ENCODE results near the gene TM4SF4.

The TM4SF4 gene

GRCh38 chr3:149536429-149536828, 61.9 kb downstream of the TM4SF4 start:
- Histone ChIP-seq H3F3A (ENCODE audit: insufficient read depth, low read length) (no peaks in the 10 kb centered on the region), H3K27ac (ENCODE audit: low read length) (no peak overlapping the region), H3K9me3 (replicated peaks; ENCODE audit: insufficient read depth, low read length) (no peaks in the 10 kb centered on the region), H4K20me1 (ENCODE audit: insufficient read depth, low read length) (no peaks in the 10 kb centered on the region), H3K9ac (ENCODE audit: low read length) (no peak overlapping the region), H3K4me3 (ENCODE audit: low read length) (no peak overlapping the region), H3K27me3 (replicated peaks; ENCODE audit: insufficient read depth, low read length) (no peaks in the 10 kb centered on the region), H3K36me3 (replicated peaks; ENCODE audit: insufficient read depth, low read length) (no peaks in the 10 kb centered on the region), H3K9me2 (replicated peaks; ENCODE audit: insufficient read depth, low read length) (no peaks in the 10 kb centered on the region), H3K4me1 (ENCODE audit: low read length) (peaks cover 16% of the 10 kb centered on the region), H2AFZ (ENCODE audit: low read length) (no peak overlapping the region), H3K4me2 (ENCODE audit: low read depth, low read length) (no peak overlapping the region), H3K79me2 (ENCODE audit: low read length) (no peaks in the 10 kb centered on the region)
- TF ChIP-seq EZH2phosphoT487 (IDR thresholded peaks at IDR 0.05; ENCODE audit: low read length) (no peak), EZH2 (optimal IDR thresholded peaks at IDR 0.05; ENCODE audit: low read depth, low read length) (no peak), CTCF (IDR thresholded peaks at IDR 0.05; ENCODE audit: low read length) (no peak)
- DNase-seq = no peak

GRCh38 chr3:149538371-149538770, 63.9 kb downstream of the TM4SF4 start:
- DNase-seq = no peak
- Histone ChIP-seq H3K27me3 (replicated peaks; ENCODE audit: insufficient read depth, low read length) (no peaks in the 10 kb centered on the region), H3K4me1 (ENCODE audit: low read length) (0 out of 2 replicates have a peak, but pooled peaks cover under 1% of the 10 kb centered on the region), H3K4me3 (ENCODE audit: low read length) (no peak overlapping the region), H4K20me1 (ENCODE audit: insufficient read depth, low read length) (no peaks in the 10 kb centered on the region), H3K36me3 (replicated peaks; ENCODE audit: insufficient read depth, low read length) (no peaks in the 10 kb centered on the region), H3K27ac (ENCODE audit: low read length) (no peak overlapping the region), H2AFZ (ENCODE audit: low read length) (no peak overlapping the region), H3K4me2 (ENCODE audit: low read depth, low read length) (no peak overlapping the region), H3K9ac (ENCODE audit: low read length) (no peak overlapping the region), H3K9me3 (replicated peaks; ENCODE audit: insufficient read depth, low read length) (no peaks in the 10 kb centered on the region), H3F3A (ENCODE audit: insufficient read depth, low read length) (no peaks in the 10 kb centered on the region), H3K9me2 (replicated peaks; ENCODE audit: insufficient read depth, low read length) (no peaks in the 10 kb centered on the region), H3K79me2 (ENCODE audit: low read length) (no peaks in the 10 kb centered on the region)
- TF ChIP-seq EZH2 (optimal IDR thresholded peaks at IDR 0.05; ENCODE audit: low read depth, low read length) = no peak
- no peak for TF ChIP-seq EZH2phosphoT487 (IDR thresholded peaks at IDR 0.05; ENCODE audit: low read length)
- TF ChIP-seq CTCF (IDR thresholded peaks at IDR 0.05; ENCODE audit: low read length) = no peak

GRCh38 chr3:149541091-149541491, 66.6 kb downstream of the TM4SF4 start:
- no peaks in the 10 kb centered on the region for H3K27me3 ChIP-seq (replicated peaks; ENCODE audit: insufficient read depth, low read length)
- no peaks in the 10 kb centered on the region for H3K36me3 ChIP-seq (replicated peaks; ENCODE audit: insufficient read depth, low read length)
- no peaks in the 10 kb centered on the region for H3K4me1 ChIP-seq (ENCODE audit: low read length)
- DNase-seq = no peak
- no peak overlapping the region for H3K9ac ChIP-seq (ENCODE audit: low read length)
- no peaks in the 10 kb centered on the region for H4K20me1 ChIP-seq (ENCODE audit: insufficient read depth, low read length)
- no peak overlapping the region for H3K4me2 ChIP-seq (ENCODE audit: low read depth, low read length)
- no peaks in the 10 kb centered on the region for H3K9me2 ChIP-seq (replicated peaks; ENCODE audit: insufficient read depth, low read length)
- TF ChIP-seq CTCF (IDR thresholded peaks at IDR 0.05; ENCODE audit: low read length) (no peak), EZH2phosphoT487 (IDR thresholded peaks at IDR 0.05; ENCODE audit: low read length) (no peak), EZH2 (optimal IDR thresholded peaks at IDR 0.05; ENCODE audit: low read depth, low read length) (no peak)
- H3F3A ChIP-seq (ENCODE audit: insufficient read depth, low read length) = no peaks in the 10 kb centered on the region
- no peak overlapping the region for H3K27ac ChIP-seq (ENCODE audit: low read length)
- H3K4me3 ChIP-seq (ENCODE audit: low read length) = no peak overlapping the region
- H3K9me3 ChIP-seq (replicated peaks; ENCODE audit: insufficient read depth, low read length) = no peaks in the 10 kb centered on the region
- no peak overlapping the region for H2AFZ ChIP-seq (ENCODE audit: low read length)
- no peaks in the 10 kb centered on the region for H3K79me2 ChIP-seq (ENCODE audit: low read length)
